IMR-90 (cell line): ENCODE data around the gene TMEM252. TPM values are rescaled to one million over a fixed set of nuclear protein-coding genes. Genes with fewer than 3 reads are reported as not detected.

Experiments used
- ATAC-seq: fragments of 200-7000 bp; cut with Tn5 transposase; 2 replicates; pipeline ENCODE4 v1.9.1; 2020; ENCODE audit warnings: low read depth, mild to moderate bottlenecking, moderate library complexity
- BruUV-seq: library from RNA; stranded (reverse); fragments of 400-500 nt; replicated peaks from 2 replicates; lab custom pipeline; 2021; lab: Mats Ljungman, UMichigan
- CTCF ChIA-PET: fragments of 300-600 bp; formaldehyde crosslinking; extraction: SDS; loops from one replicate; lab custom pipeline; 2021; ENCODE audit warnings: antibody characterized with exemption; lab: Yijun Ruan, JAX
- POLR2A ChIA-PET: fragments of 300-600 bp; sonication (Branson Sonifier 250); formaldehyde crosslinking; loops from one replicate; lab custom pipeline; 2022; ENCODE audit warnings: antibody characterized with exemption; ENCODE audit not compliant: unreplicated experiment; lab: Charles Lee
- DNase-seq: peaks from one replicate; pipeline ENCODE4 v3.0.0; 2013
- H2AFZ ChIP-seq: replicated peaks from 2 replicates; pipeline ENCODE3; 2013; ENCODE audit warnings: low read length, mild to moderate bottlenecking; ENCODE audit not compliant: poor library complexity
- H2AK5ac ChIP-seq: 2 replicates; pipeline ENCODE4 v1.6.1; 2013; ENCODE audit warnings: low read depth, low read length, inconsistent platforms
- H2AK9ac ChIP-seq: replicated peaks from 2 replicates; pipeline ENCODE3; 2013; ENCODE audit warnings: mild to moderate bottlenecking, low read depth, low read length, moderate library complexity; ENCODE audit not compliant: poor library complexity
- H2BK120ac ChIP-seq: 2 replicates; pipeline ENCODE4 v1.6.1; 2013; ENCODE audit warnings: low read depth, low read length, inconsistent platforms
- H2BK15ac ChIP-seq: 3 replicates; pipeline ENCODE4 v1.6.1; 2013; ENCODE audit warnings: low read depth, low read length, inconsistent platforms
- H2BK20ac ChIP-seq: 2 replicates; pipeline ENCODE4 v1.6.1; 2013; ENCODE audit warnings: low read depth, mild to moderate bottlenecking, inconsistent platforms, low read length, moderate library complexity
- H2BK5ac ChIP-seq: 2 replicates; pipeline ENCODE4 v1.6.1; 2013; ENCODE audit warnings: mild to moderate bottlenecking, low read depth, low read length, inconsistent platforms; ENCODE audit not compliant: poor library complexity, severe bottlenecking
- H3K14ac ChIP-seq: replicated peaks from 2 replicates; pipeline ENCODE4 v1.6.1; 2013; ENCODE audit warnings: low read depth, low read length, inconsistent platforms
- H3K18ac ChIP-seq: 2 replicates; pipeline ENCODE4 v1.6.1; 2013; ENCODE audit warnings: low read depth, low read length, control low read depth
- H3K23ac ChIP-seq: 2 replicates; pipeline ENCODE4 v1.6.1; 2013; ENCODE audit warnings: low read depth, low read length, inconsistent platforms
- H3K27ac ChIP-seq: 2 replicates; pipeline ENCODE4 v1.5.1; 2013; ENCODE audit warnings: mild to moderate bottlenecking, control low read depth, low read length; ENCODE audit not compliant: insufficient read depth
- H3K27me3 ChIP-seq: 2 replicates; pipeline ENCODE4 v1.6.1; 2013; ENCODE audit warnings: low read length; ENCODE audit not compliant: control insufficient read depth, insufficient read depth
- H3K36me3 ChIP-seq: 2 replicates; pipeline ENCODE4 v1.6.1; 2013; ENCODE audit warnings: low read length, mixed read lengths; ENCODE audit not compliant: control insufficient read depth, insufficient read depth
- H3K4ac ChIP-seq: 2 replicates; pipeline ENCODE4 v1.6.1; 2013; ENCODE audit warnings: low read depth, low read length, inconsistent platforms
- H3K4me1 ChIP-seq: 2 replicates; pipeline ENCODE4 v1.6.1; 2013; ENCODE audit warnings: low read length, mixed read lengths; ENCODE audit not compliant: control insufficient read depth, insufficient read depth
- H3K4me2 ChIP-seq: 2 replicates; pipeline ENCODE4 v1.6.1; 2013; ENCODE audit warnings: low read depth, mild to moderate bottlenecking, control low read depth, low read length, moderate library complexity
- H3K4me3 ChIP-seq: 2 replicates; pipeline ENCODE4 v1.5.1; 2013; ENCODE audit warnings: low read depth, mild to moderate bottlenecking, control low read depth, low read length, moderate library complexity; ENCODE audit not compliant: insufficient read depth
- H3K56ac ChIP-seq: 2 replicates; pipeline ENCODE4 v1.6.1; 2013; ENCODE audit warnings: low read length, inconsistent platforms; ENCODE audit not compliant: insufficient read depth; ENCODE audit errors: extremely low read depth
- H3K79me1 ChIP-seq, 2 experiments: 2 replicates each; pipeline ENCODE4 v1.6.1; 2013; ENCODE audit warnings: low read length in 2 of 2, inconsistent platforms in 1 of 2, low read depth in 1 of 2
- H3K9ac ChIP-seq: 2 replicates; pipeline ENCODE4 v1.6.1; 2013; ENCODE audit warnings: low read depth, low read length, control low read depth
- H3K9me1 ChIP-seq: 2 replicates; pipeline ENCODE4 v1.6.1; 2013; ENCODE audit warnings: low read length, inconsistent platforms; ENCODE audit not compliant: insufficient read depth
- H3K9me3 ChIP-seq: 2 replicates; pipeline ENCODE4 v1.6.1; 2013; ENCODE audit warnings: low read length; ENCODE audit not compliant: control insufficient read depth, insufficient read depth
- H4K20me1 ChIP-seq: 2 replicates; pipeline ENCODE4 v1.6.1; 2013; ENCODE audit warnings: low read length, inconsistent platforms; ENCODE audit not compliant: insufficient read depth
- H4K5ac ChIP-seq: 2 replicates; pipeline ENCODE4 v1.6.1; 2013; ENCODE audit warnings: mild to moderate bottlenecking, low read depth, low read length, control low read depth
- H4K8ac ChIP-seq, 2 experiments: 2 replicates each; pipeline ENCODE4 v1.6.1; 2013; ENCODE audit warnings: low read depth in 2 of 2, low read length in 2 of 2, control low read depth in 1 of 2, inconsistent platforms in 1 of 2
- H4K91ac ChIP-seq: 2 replicates; pipeline ENCODE4 v1.6.1; 2013; ENCODE audit warnings: low read depth, low read length, inconsistent platforms; ENCODE audit not compliant: insufficient read depth
- BHLHE40 ChIP-seq: fragments of 150-350 bp; IDR thresholded peaks from 2 replicates; pipeline ENCODE4 v1.6.1; 2016; ENCODE audit warnings: mild to moderate bottlenecking, low read depth, low read length
- CEBPB ChIP-seq: IDR thresholded peaks from 2 replicates; pipeline ENCODE4 v1.6.1; 2012; ENCODE audit warnings: low read depth, low read length, improper control_type of control experiment
- CHD1 ChIP-seq: IDR thresholded peaks from 2 replicates; pipeline ENCODE4 v1.6.1; 2012; ENCODE audit warnings: low read depth, low read length, improper control_type of control experiment
- CTCF ChIP-seq: conservative IDR thresholded peaks from 2 replicates; pipeline ENCODE4 v1.5.1; 2012; ENCODE audit warnings: mild to moderate bottlenecking, low read depth, low read length, improper control_type of control experiment
- ELK1 ChIP-seq: fragments of 150-350 bp; IDR thresholded peaks from 2 replicates; pipeline ENCODE4 v1.6.1; 2016; ENCODE audit warnings: low read depth, mild to moderate bottlenecking, low read length, moderate library complexity, borderline replicate concordance
- FOS ChIP-seq: fragments of 150-350 bp; IDR thresholded peaks from 2 replicates; pipeline ENCODE4 v1.6.1; 2016; ENCODE audit warnings: low read depth, low read length
- MAFK ChIP-seq: IDR thresholded peaks from 2 replicates; pipeline ENCODE4 v1.6.1; 2012; ENCODE audit warnings: low read depth, low read length, improper control_type of control experiment
- MAZ ChIP-seq: IDR thresholded peaks from 2 replicates; pipeline ENCODE4 v1.6.1; 2012; ENCODE audit warnings: low read depth, mild to moderate bottlenecking, low read length, improper control_type of control experiment, moderate library complexity, borderline replicate concordance
- MXI1 ChIP-seq: IDR thresholded peaks from 2 replicates; pipeline ENCODE4 v1.6.1; 2012; ENCODE audit warnings: low read depth, mild to moderate bottlenecking, low read length, moderate library complexity, borderline replicate concordance
- NFE2L2 ChIP-seq: fragments of 150-350 bp; IDR thresholded peaks from 2 replicates; pipeline ENCODE4 v1.6.1; 2016; ENCODE audit warnings: low read depth, mild to moderate bottlenecking, low read length
- POLR2A ChIP-seq: IDR thresholded peaks from 2 replicates; pipeline ENCODE4 v1.6.1; 2012; ENCODE audit warnings: mild to moderate bottlenecking, low read depth, low read length
- RAD21 ChIP-seq: IDR thresholded peaks from 2 replicates; pipeline ENCODE4 v1.6.1; 2012; ENCODE audit warnings: low read length, improper control_type of control experiment
- RCOR1 ChIP-seq: IDR thresholded peaks from 2 replicates; pipeline ENCODE4 v1.6.1; 2012; ENCODE audit warnings: mild to moderate bottlenecking, low read length, improper control_type of control experiment; ENCODE audit not compliant: insufficient replicate concordance
- RFX5 ChIP-seq: IDR thresholded peaks from 2 replicates; pipeline ENCODE4 v1.8.0; 2012; ENCODE audit warnings: low read depth, mild to moderate bottlenecking, low read length, moderate library complexity
- SMC3 ChIP-seq: fragments of 150-350 bp; IDR thresholded peaks from 2 replicates; pipeline ENCODE4 v1.6.1; 2016; ENCODE audit warnings: low read depth, mild to moderate bottlenecking, antibody characterized with exemption, low read length, moderate library complexity
- WGBS, 2 experiments: methylation state at CpG; one replicate each; pipeline versions ENCODE4 v1.1.5 to v1.1.7; 2013; ENCODE audit warnings: missing lambda C conversion rate in 2 of 2; ENCODE audit not compliant: insufficient read length in 1 of 2; ENCODE audit errors: extremely low coverage in 2 of 2; 5-methylcytosine and 5-hydroxymethylcytosine counted together
- dilution Hi-C: fragments of 300-500 bp; cut with HindIII; formaldehyde crosslinking; loops from one replicate; pipeline ENCODE4 v1.14.3; 2018; ENCODE audit warnings: low sequenced_read_pairs; ENCODE audit not compliant: unreplicated experiment
- in situ Hi-C: fragments of 300-500 bp; cut with MboI; formaldehyde crosslinking; loops from 3 replicates; pipeline ENCODE4 v1.14.3; 2019; ENCODE audit warnings: low sequenced_read_pairs, inconsistent platforms, mixed read lengths
- intact Hi-C: fragments of 100-400 bp; cut with micrococcal nuclease; formaldehyde crosslinking; loops from 2 replicates; pipeline ENCODE4 v1.10.0; 2022
- polyA plus RNA-seq, 3 experiments: library from polyadenylated mRNA; depleted of rRNA; stranded (reverse); fragments of >200 nt; gene quantifications; 2 replicates each; pipeline ENCODE4 v1.2.3, GENCODE V29; 2012; ENCODE audit warnings: low replicate concordance in 1 of 3
- total RNA-seq: library from RNA; depleted of rRNA; stranded (reverse); fragments of >200 nt; gene quantifications from 2 replicates; pipeline ENCODE4 v1.2.3, GENCODE V29; 2012
- TF ChIP-seq, protein P1 (sequence below): fragments of 150-350 bp; IDR thresholded peaks from 2 replicates; pipeline ENCODE4 v1.6.1; 2017; ENCODE audit warnings: mild to moderate bottlenecking, antibody characterized with exemption, low read length, low read depth

The TMEM252 gene
- total and polyA plus RNA-seq, 2 of the 4 experiments (the other 2 are of a cell fraction), result not detected

DNA sequence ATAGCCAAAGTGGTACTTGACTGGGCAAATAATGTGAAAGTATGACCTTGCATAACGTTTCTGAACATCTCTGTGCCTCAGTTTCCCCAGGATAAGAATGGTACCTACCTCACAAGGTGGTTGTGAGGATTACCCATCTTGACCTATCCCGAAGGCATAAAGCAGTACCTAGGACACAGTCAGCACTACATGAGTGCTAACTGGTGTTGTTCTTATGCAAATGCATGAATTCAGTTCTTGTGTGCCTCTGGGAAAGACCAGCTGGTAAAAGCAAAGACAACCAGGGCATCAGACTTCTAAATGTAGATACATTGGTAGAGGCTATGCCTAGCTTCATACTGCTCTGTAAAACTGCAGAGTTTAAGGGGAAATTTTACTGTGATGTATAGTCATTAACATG, 21.8 kb upstream of the TMEM252 start:
- TF ChIP-seq BHLHE40 (no peak), CTCF (no peak), ELK1 (no peak), POLR2A (no peak), SMC3 (no peak), FOS (no peak), RCOR1 (no peak), MAZ (no peak), CHD1 (no peak), MAFK (no peak), RFX5 (no peak), MXI1 (no peak), CEBPB (no peak), RAD21 (no peak), NFE2L2 (no peak)
- TF ChIP-seq, protein P1, sequence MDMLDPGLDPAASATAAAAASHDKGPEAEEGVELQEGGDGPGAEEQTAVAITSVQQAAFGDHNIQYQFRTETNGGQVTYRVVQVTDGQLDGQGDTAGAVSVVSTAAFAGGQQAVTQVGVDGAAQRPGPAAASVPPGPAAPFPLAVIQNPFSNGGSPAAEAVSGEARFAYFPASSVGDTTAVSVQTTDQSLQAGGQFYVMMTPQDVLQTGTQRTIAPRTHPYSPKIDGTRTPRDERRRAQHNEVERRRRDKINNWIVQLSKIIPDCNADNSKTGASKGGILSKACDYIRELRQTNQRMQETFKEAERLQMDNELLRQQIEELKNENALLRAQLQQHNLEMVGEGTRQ, result no peak
- Histone ChIP-seq H3K9me3 (no peaks in the 10 kb centered on the region), H3K4ac (no peak overlapping the region), H3K4me2 (no peak overlapping the region), H3K4me1 (peaks cover 8% of the 10 kb centered on the region; the same call in 1 of the 2 replicates), H3K27me3 (no peaks in the 10 kb centered on the region), H3K56ac (no peak overlapping the region), H2BK15ac (no peak overlapping the region), H2AFZ (no peak overlapping the region), H2BK5ac (no peak overlapping the region), H3K23ac (no peak overlapping the region; the same call in 1 of the 2 replicates), H4K20me1 (no peaks in the 10 kb centered on the region), H2AK9ac (no peak overlapping the region), H2BK20ac (no peak overlapping the region), H3K9me1 (peaks cover 12% of the 10 kb centered on the region; the same call in 1 of the 2 replicates), H3K14ac (no peak overlapping the region), H2AK5ac (no peak overlapping the region), H3K9ac (no peak overlapping the region), H4K5ac (no peak overlapping the region), H3K18ac (no peak overlapping the region), H3K36me3 (no peaks in the 10 kb centered on the region), H3K79me1 (no peaks in the 10 kb centered on the region), H4K8ac (no peak overlapping the region), H4K91ac (no peak overlapping the region), H3K27ac (no peak overlapping the region), H3K4me3 (no peak overlapping the region), H2BK120ac (no peak overlapping the region)
- intact Hi-C loops, result loop anchor here (10.0 kb wide), 1 partner anchor 98 kb away; no protein-coding TSS in a partner anchor
- no peak for DNase-seq
- no peak for ATAC-seq
- ChIA-PET POLR2A (no interaction called here), CTCF (no interaction called here)
- dilution Hi-C loops, result no loop called here
- in situ Hi-C loops, result no loop called here
- WGBS, 2 experiments, result 80% methylated on average over 1 of the region's 2 CpGs; no CpG with 5 or more reads in 1 of the 2 experiments
- BruUV-seq, result no TSS peak
